Glutamatergic neuron (in vitro differentiated cells): ENCODE measurements around the gene MAP7D3. TPM values are rescaled to one million over a fixed set of nuclear protein-coding genes. Genes with fewer than 3 reads are reported as not detected.

Experiments used
- DNase-seq: peaks from one replicate; pipeline ENCODE4 v3.0.0; 2022
- H3K27ac Mint-ChIP-seq: one replicate; pipeline ENCODE4 v1.8.0; 2020; ENCODE audit warnings: mild to moderate bottlenecking, mixed read lengths, inconsistent platforms; ENCODE audit not compliant: unreplicated experiment
- H3K27me3 Mint-ChIP-seq: one replicate; pipeline ENCODE4 v1.8.0; 2020; ENCODE audit warnings: mild to moderate bottlenecking, moderate library complexity, mixed read lengths, inconsistent platforms; ENCODE audit not compliant: unreplicated experiment
- H3K36me3 Mint-ChIP-seq: one replicate; pipeline ENCODE4 v1.8.0; 2020; ENCODE audit warnings: mild to moderate bottlenecking, mixed read lengths, inconsistent platforms; ENCODE audit not compliant: unreplicated experiment
- H3K4me1 Mint-ChIP-seq: one replicate; pipeline ENCODE4 v1.8.0; 2020; ENCODE audit warnings: mild to moderate bottlenecking, low read depth, mixed read lengths, inconsistent platforms; ENCODE audit not compliant: unreplicated experiment
- H3K4me3 Mint-ChIP-seq: one replicate; pipeline ENCODE4 v1.8.0; 2020; ENCODE audit warnings: mild to moderate bottlenecking, mixed read lengths, inconsistent platforms; ENCODE audit not compliant: unreplicated experiment
- H3K9me3 Mint-ChIP-seq: one replicate; pipeline ENCODE4 v1.8.0; 2020; ENCODE audit warnings: mild to moderate bottlenecking, moderate library complexity, mixed read lengths, inconsistent platforms; ENCODE audit not compliant: unreplicated experiment
- CTCF ChIP-seq: fragments of 200-600 bp; sonication (generic); IDR thresholded peaks from one replicate; pipeline ENCODE4 v1.5.0; 2021; ENCODE audit not compliant: partially characterized antibody, unreplicated experiment
- total RNA-seq: library from RNA; stranded (reverse); fragmentation: NEBNext Ultra II Directional; extraction: Animal tissue kit (Norgen Biotek cat#: 25700); gene quantifications from one replicate; pipeline ENCODE4 v1.2.1, GENCODE V29; 2021; ENCODE audit not compliant: unreplicated experiment

The MAP7D3 gene
- total RNA-seq, 1 donor from 2014 or later, result 4.6 TPM

DNA sequence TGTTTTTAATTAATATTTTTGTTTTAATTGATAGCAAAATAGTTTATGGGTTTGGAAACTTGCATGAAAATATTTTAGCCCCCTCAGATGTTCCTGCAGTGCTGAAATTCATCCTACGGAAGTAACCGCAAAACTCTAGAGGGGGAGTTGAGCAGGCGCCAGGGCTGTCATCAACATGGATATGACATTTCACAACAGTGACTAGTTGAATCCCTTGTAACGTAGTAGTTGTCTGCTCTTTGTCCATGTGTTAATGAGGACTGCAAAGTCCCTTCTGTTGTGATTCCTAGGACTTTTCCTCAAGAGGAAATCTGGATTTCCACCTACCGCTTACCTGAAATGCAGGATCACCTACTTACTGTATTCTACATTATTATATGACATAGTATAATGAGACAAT, 40.4 kb downstream of the MAP7D3 start:
- no peak overlapping the region for H3K4me3 Mint-ChIP-seq
- no peak for DNase-seq

DNA sequence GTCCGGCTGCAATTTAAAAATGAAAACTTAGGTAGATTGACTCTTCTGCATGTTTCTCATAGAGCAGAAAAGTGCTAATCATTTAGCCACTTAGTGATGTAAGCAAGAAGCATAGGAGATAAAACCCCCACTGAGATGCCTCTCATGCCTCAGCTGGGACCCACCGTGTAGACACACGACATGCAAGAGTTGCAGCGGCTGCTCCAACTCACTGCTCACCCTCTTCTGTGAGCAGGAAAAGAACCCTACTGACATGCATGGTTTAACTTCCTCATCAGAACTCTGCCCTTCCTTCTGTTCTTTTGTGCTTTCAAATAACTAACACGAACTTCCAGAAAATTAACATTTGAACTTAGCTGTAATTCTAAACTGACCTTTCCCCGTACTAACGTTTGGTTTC, 41.0 kb downstream of the MAP7D3 start:
- TF ChIP-seq CTCF, result no peak
- no peaks in the 10 kb centered on the region for H3K27me3 Mint-ChIP-seq
- no peak for DNase-seq
- H3K9me3 Mint-ChIP-seq, result peaks cover 3% of the 10 kb centered on the region
- H3K27ac Mint-ChIP-seq, result no peak overlapping the region
- peaks cover 5% of the 10 kb centered on the region for H3K4me1 Mint-ChIP-seq
- H3K4me3 Mint-ChIP-seq, result no peak overlapping the region
- H3K36me3 Mint-ChIP-seq, result no peaks in the 10 kb centered on the region

More for the DNA sequence above, 40.4 kb downstream of the MAP7D3 start:
- Mint-ChIP-seq H3K27me3 (no peaks in the 10 kb centered on the region), H3K27ac (no peak overlapping the region), H3K36me3 (no peaks in the 10 kb centered on the region), H3K4me1 (peaks cover 4% of the 10 kb centered on the region), H3K9me3 (peaks cover 3% of the 10 kb centered on the region)
- no peak for TF ChIP-seq CTCF

DNA sequence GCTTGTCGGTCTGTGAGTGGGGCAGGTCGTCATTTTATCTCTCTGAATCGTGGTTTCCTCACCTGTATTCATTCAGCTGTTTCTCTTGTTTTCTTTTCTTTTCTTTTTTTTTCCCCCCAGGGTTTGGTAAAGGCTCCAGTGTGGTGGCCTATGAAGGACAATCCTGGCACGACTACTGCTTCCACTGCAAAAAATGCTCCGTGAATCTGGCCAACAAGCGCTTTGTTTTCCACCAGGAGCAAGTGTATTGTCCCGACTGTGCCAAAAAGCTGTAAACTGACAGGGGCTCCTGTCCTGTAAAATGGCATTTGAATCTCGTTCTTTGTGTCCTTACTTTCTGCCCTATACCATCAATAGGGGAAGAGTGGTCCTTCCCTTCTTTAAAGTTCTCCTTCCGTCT, 41.4 kb downstream of the MAP7D3 start:
- Mint-ChIP-seq H3K27ac (no peak overlapping the region), H3K4me3 (no peak overlapping the region), H3K36me3 (no peaks in the 10 kb centered on the region), H3K4me1 (peaks cover 8% of the 10 kb centered on the region), H3K9me3 (peaks cover 5% of the 10 kb centered on the region), H3K27me3 (no peaks in the 10 kb centered on the region)
- no peak for TF ChIP-seq CTCF
- no peak for DNase-seq

- Mint-ChIP-seq H3K4me1 (peaks cover 11% of the 10 kb centered on the region), H3K9me3 (peaks cover 5% of the 10 kb centered on the region), H3K27ac (no peak overlapping the region), H3K27me3 (no peaks in the 10 kb centered on the region), H3K36me3 (no peaks in the 10 kb centered on the region), H3K4me3 (no peak overlapping the region)
- peak; percentile 58 for DNase-seq
- peak; percentile 65 for TF ChIP-seq CTCF
Observed at GRCh38 chrX:136209016-136209738, 42.0 kb downstream of the MAP7D3 start.

DNA sequence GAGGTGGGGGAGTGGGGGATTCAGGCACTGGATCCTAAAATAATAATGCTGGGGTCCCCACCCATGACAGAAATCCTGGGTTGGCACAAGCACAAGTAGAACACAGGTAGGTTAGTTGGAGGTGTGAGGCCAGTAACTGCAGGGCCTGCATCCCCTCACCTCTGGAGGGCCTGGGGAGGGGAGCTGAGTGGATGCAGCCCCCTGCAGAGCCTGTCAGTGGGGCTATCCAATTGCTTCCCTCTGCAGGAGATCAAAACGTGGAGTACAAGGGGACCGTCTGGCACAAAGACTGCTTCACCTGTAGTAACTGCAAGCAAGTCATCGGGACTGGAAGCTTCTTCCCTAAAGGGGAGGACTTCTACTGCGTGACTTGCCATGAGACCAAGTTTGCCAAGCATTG, 43.7 kb downstream of the MAP7D3 start:
- no peak for DNase-seq
- Mint-ChIP-seq H3K27ac (no peak overlapping the region), H3K27me3 (no peaks in the 10 kb centered on the region), H3K4me3 (no peak overlapping the region), H3K36me3 (no peaks in the 10 kb centered on the region), H3K9me3 (peaks cover 2% of the 10 kb centered on the region), H3K4me1 (peaks cover 11% of the 10 kb centered on the region)
- no peak for TF ChIP-seq CTCF
